ENCODE results near the gene CEP57L1.

DNA sequence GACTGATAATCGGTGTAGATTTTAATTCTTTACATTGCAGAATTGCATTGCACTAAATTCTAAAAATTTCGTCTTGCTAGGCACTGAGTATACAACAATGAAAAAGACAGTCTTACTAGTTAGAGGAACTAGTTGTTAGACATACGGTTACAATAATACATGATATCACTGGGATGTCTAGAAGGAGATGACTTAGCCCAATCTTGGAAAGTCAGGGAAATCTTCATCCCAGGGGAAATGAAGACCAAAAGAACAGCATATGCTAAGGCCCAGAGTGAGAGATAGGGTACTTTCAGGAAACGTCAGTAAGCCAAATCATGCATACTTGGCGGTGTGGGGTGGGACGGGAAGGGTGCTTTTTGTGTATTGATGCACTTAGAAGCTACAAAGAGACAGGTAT, 901 bp downstream of the CEP57L1 start:
- TF ChIP-seq, protein P1, sequence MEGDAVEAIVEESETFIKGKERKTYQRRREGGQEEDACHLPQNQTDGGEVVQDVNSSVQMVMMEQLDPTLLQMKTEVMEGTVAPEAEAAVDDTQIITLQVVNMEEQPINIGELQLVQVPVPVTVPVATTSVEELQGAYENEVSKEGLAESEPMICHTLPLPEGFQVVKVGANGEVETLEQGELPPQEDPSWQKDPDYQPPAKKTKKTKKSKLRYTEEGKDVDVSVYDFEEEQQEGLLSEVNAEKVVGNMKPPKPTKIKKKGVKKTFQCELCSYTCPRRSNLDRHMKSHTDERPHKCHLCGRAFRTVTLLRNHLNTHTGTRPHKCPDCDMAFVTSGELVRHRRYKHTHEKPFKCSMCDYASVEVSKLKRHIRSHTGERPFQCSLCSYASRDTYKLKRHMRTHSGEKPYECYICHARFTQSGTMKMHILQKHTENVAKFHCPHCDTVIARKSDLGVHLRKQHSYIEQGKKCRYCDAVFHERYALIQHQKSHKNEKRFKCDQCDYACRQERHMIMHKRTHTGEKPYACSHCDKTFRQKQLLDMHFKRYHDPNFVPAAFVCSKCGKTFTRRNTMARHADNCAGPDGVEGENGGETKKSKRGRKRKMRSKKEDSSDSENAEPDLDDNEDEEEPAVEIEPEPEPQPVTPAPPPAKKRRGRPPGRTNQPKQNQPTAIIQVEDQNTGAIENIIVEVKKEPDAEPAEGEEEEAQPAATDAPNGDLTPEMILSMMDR (IDR thresholded peaks at IDR 0.05) = no peak
- TF ChIP-seq, protein P2, sequence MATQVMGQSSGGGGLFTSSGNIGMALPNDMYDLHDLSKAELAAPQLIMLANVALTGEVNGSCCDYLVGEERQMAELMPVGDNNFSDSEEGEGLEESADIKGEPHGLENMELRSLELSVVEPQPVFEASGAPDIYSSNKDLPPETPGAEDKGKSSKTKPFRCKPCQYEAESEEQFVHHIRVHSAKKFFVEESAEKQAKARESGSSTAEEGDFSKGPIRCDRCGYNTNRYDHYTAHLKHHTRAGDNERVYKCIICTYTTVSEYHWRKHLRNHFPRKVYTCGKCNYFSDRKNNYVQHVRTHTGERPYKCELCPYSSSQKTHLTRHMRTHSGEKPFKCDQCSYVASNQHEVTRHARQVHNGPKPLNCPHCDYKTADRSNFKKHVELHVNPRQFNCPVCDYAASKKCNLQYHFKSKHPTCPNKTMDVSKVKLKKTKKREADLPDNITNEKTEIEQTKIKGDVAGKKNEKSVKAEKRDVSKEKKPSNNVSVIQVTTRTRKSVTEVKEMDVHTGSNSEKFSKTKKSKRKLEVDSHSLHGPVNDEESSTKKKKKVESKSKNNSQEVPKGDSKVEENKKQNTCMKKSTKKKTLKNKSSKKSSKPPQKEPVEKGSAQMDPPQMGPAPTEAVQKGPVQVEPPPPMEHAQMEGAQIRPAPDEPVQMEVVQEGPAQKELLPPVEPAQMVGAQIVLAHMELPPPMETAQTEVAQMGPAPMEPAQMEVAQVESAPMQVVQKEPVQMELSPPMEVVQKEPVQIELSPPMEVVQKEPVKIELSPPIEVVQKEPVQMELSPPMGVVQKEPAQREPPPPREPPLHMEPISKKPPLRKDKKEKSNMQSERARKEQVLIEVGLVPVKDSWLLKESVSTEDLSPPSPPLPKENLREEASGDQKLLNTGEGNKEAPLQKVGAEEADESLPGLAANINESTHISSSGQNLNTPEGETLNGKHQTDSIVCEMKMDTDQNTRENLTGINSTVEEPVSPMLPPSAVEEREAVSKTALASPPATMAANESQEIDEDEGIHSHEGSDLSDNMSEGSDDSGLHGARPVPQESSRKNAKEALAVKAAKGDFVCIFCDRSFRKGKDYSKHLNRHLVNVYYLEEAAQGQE (IDR thresholded peaks at IDR 0.05; ENCODE audit: insufficient read depth in 1 of 2, low read depth in 2 of 2, low read length in 1 of 2) = no peak
- TF ChIP-seq TCF7L2 (IDR thresholded peaks at IDR 0.05; ENCODE audit: low read depth, low read length) (no peak), SIN3A (IDR thresholded peaks at IDR 0.05; ENCODE audit: borderline replicate concordance, insufficient read depth, low read depth, low read length) (no peak), POLR2AphosphoS5 (IDR thresholded peaks at IDR 0.05; ENCODE audit: low read depth, low read length) (no peak)

Measured in Panc1 (cell line).